22Rv1 (cell line): ENCODE measurements around the gene SLFNL1.

Source experiments
- ZFX ChIP-seq: fragments of 450-650 bp; IDR thresholded peaks from 2 replicates; pipeline ENCODE4 v1.6.1; 2017; ENCODE audit warnings: antibody characterized with exemption, borderline replicate concordance
- TF ChIP-seq, protein P1 (sequence below): fragments of 450-650 bp; IDR thresholded peaks from 2 replicates; pipeline ENCODE4 v1.5.1; 2017; ENCODE audit warnings: mild to moderate bottlenecking

DNA sequence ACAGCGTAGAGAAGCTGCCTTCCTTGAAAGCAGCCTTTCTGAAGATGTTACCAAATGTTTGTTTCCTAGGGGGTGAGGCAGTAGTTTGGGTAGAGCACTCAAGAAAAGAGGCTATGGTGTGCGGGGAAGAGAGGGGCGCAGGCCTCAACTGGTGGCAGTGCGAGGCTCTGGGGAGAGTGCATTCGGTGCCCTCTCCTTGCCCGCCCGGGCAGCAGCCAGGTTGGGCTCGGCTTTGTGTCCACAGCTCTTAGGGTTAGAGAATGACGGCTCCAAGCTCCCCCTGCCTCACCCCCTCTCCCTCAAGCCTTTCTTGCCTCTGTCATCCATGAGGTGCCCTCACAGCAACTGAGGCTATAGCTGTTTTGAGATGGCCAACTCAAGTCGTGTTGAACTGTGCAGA lies 899 bp upstream of the SLFNL1 start:
- TF ChIP-seq, protein P1, sequence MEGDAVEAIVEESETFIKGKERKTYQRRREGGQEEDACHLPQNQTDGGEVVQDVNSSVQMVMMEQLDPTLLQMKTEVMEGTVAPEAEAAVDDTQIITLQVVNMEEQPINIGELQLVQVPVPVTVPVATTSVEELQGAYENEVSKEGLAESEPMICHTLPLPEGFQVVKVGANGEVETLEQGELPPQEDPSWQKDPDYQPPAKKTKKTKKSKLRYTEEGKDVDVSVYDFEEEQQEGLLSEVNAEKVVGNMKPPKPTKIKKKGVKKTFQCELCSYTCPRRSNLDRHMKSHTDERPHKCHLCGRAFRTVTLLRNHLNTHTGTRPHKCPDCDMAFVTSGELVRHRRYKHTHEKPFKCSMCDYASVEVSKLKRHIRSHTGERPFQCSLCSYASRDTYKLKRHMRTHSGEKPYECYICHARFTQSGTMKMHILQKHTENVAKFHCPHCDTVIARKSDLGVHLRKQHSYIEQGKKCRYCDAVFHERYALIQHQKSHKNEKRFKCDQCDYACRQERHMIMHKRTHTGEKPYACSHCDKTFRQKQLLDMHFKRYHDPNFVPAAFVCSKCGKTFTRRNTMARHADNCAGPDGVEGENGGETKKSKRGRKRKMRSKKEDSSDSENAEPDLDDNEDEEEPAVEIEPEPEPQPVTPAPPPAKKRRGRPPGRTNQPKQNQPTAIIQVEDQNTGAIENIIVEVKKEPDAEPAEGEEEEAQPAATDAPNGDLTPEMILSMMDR = no peak
- no peak for TF ChIP-seq ZFX
